HEK293 (cell line): ENCODE results near the gene MPC1.

Experiments used
- WT1 ChIP-seq: fragments of 450-650 bp; formaldehyde crosslinking; IDR thresholded peaks from 2 replicates; pipeline ENCODE4 v1.5.1; 2016; ENCODE audit warnings: missing biosample characterization, missing genetic modification characterization
- YY1 ChIP-seq: fragments of 450-650 bp; formaldehyde crosslinking; IDR thresholded peaks from 2 replicates; pipeline ENCODE4 v1.5.1; 2018; ENCODE audit warnings: missing biosample characterization, missing genetic modification characterization
- ZBTB21 ChIP-seq: fragments of 450-650 bp; formaldehyde crosslinking; IDR thresholded peaks from 2 replicates; pipeline ENCODE4 v1.5.1; 2017; ENCODE audit warnings: missing biosample characterization, missing genetic modification characterization
- ZNF121 ChIP-seq: fragments of 450-650 bp; formaldehyde crosslinking; IDR thresholded peaks from 2 replicates; pipeline ENCODE4 v1.5.1; 2016; ENCODE audit warnings: missing biosample characterization, missing genetic modification characterization
- ZNF596 ChIP-seq: fragments of 450-650 bp; IDR thresholded peaks from 2 replicates; pipeline ENCODE4 v1.5.0; 2018; ENCODE audit warnings: missing biosample characterization, mild to moderate bottlenecking, missing genetic modification characterization, moderate library complexity
- ZNF776 ChIP-seq: fragments of 450-650 bp; formaldehyde crosslinking; IDR thresholded peaks from 2 replicates; pipeline ENCODE4 v1.5.0; 2017; ENCODE audit warnings: missing biosample characterization, missing genetic modification characterization, borderline replicate concordance
- TF ChIP-seq, protein P1 (sequence below): fragments of 450-650 bp; formaldehyde crosslinking; IDR thresholded peaks from 2 replicates; pipeline ENCODE4 v1.5.1; 2016; ENCODE audit warnings: missing biosample characterization, missing genetic modification characterization, low read depth
- TF ChIP-seq, protein P2 (sequence below): fragments of 450-650 bp; formaldehyde crosslinking; IDR thresholded peaks from 2 replicates; pipeline ENCODE4 v1.5.1; 2016; ENCODE audit warnings: missing biosample characterization, missing genetic modification characterization
- TF ChIP-seq, protein P3 (sequence below): fragments of 450-650 bp; IDR thresholded peaks from 2 replicates; pipeline ENCODE4 v1.5.1; 2018; ENCODE audit warnings: missing biosample characterization, mild to moderate bottlenecking, missing genetic modification characterization
- TF ChIP-seq, protein P4 (sequence below): fragments of 450-650 bp; formaldehyde crosslinking; IDR thresholded peaks from 2 replicates; pipeline ENCODE4 v1.5.1; 2016; ENCODE audit warnings: missing biosample characterization, missing genetic modification characterization
- TF ChIP-seq, protein P5 (sequence below): fragments of 450-650 bp; formaldehyde crosslinking; IDR thresholded peaks from 2 replicates; pipeline ENCODE4 v1.5.1; 2016; ENCODE audit warnings: missing biosample characterization, missing genetic modification characterization

DNA sequence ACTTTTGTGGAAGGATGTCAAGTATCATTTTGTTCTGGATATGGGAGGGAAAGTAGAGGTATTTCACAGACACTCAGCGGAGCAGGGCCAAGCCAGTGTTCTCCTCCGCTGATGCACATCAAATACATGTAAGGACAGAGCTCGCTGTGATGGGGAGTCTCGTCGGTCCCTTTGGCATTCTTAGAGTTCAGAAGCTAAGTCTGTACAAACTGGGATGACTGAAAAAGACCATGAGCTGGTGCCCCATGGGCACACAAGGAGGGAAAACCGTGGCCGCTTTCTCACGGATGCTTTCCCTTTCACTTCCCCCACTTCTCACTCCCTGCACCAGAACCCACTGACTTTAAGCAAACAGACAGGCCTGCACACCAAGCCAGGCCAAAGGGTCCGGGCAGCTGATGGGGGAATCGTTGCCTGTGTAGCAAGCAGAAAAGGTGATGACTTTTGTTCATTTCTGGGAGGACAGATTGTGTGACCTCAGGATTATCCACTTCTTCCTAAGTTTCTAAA, 27.7 kb upstream of the MPC1 start:
- TF ChIP-seq ZBTB21, result no peak
- TF ChIP-seq, protein P1, sequence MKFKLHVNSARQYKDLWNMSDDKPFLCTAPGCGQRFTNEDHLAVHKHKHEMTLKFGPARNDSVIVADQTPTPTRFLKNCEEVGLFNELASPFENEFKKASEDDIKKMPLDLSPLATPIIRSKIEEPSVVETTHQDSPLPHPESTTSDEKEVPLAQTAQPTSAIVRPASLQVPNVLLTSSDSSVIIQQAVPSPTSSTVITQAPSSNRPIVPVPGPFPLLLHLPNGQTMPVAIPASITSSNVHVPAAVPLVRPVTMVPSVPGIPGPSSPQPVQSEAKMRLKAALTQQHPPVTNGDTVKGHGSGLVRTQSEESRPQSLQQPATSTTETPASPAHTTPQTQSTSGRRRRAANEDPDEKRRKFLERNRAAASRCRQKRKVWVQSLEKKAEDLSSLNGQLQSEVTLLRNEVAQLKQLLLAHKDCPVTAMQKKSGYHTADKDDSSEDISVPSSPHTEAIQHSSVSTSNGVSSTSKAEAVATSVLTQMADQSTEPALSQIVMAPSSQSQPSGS (tag by site-specific recombination), result no peak
- TF ChIP-seq, protein P2, sequence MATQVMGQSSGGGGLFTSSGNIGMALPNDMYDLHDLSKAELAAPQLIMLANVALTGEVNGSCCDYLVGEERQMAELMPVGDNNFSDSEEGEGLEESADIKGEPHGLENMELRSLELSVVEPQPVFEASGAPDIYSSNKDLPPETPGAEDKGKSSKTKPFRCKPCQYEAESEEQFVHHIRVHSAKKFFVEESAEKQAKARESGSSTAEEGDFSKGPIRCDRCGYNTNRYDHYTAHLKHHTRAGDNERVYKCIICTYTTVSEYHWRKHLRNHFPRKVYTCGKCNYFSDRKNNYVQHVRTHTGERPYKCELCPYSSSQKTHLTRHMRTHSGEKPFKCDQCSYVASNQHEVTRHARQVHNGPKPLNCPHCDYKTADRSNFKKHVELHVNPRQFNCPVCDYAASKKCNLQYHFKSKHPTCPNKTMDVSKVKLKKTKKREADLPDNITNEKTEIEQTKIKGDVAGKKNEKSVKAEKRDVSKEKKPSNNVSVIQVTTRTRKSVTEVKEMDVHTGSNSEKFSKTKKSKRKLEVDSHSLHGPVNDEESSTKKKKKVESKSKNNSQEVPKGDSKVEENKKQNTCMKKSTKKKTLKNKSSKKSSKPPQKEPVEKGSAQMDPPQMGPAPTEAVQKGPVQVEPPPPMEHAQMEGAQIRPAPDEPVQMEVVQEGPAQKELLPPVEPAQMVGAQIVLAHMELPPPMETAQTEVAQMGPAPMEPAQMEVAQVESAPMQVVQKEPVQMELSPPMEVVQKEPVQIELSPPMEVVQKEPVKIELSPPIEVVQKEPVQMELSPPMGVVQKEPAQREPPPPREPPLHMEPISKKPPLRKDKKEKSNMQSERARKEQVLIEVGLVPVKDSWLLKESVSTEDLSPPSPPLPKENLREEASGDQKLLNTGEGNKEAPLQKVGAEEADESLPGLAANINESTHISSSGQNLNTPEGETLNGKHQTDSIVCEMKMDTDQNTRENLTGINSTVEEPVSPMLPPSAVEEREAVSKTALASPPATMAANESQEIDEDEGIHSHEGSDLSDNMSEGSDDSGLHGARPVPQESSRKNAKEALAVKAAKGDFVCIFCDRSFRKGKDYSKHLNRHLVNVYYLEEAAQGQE (tag by site-specific recombination), result no peak
- TF ChIP-seq ZNF121 (tag by site-specific recombination), result no peak
- TF ChIP-seq ZNF596 (tag by site-specific recombination), result no peak
- TF ChIP-seq, protein P3, sequence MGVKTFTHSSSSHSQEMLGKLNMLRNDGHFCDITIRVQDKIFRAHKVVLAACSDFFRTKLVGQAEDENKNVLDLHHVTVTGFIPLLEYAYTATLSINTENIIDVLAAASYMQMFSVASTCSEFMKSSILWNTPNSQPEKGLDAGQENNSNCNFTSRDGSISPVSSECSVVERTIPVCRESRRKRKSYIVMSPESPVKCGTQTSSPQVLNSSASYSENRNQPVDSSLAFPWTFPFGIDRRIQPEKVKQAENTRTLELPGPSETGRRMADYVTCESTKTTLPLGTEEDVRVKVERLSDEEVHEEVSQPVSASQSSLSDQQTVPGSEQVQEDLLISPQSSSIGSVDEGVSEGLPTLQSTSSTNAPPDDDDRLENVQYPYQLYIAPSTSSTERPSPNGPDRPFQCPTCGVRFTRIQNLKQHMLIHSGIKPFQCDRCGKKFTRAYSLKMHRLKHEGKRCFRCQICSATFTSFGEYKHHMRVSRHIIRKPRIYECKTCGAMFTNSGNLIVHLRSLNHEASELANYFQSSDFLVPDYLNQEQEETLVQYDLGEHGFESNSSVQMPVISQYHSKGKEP (tag by site-specific recombination), result no peak
- TF ChIP-seq, protein P4, sequence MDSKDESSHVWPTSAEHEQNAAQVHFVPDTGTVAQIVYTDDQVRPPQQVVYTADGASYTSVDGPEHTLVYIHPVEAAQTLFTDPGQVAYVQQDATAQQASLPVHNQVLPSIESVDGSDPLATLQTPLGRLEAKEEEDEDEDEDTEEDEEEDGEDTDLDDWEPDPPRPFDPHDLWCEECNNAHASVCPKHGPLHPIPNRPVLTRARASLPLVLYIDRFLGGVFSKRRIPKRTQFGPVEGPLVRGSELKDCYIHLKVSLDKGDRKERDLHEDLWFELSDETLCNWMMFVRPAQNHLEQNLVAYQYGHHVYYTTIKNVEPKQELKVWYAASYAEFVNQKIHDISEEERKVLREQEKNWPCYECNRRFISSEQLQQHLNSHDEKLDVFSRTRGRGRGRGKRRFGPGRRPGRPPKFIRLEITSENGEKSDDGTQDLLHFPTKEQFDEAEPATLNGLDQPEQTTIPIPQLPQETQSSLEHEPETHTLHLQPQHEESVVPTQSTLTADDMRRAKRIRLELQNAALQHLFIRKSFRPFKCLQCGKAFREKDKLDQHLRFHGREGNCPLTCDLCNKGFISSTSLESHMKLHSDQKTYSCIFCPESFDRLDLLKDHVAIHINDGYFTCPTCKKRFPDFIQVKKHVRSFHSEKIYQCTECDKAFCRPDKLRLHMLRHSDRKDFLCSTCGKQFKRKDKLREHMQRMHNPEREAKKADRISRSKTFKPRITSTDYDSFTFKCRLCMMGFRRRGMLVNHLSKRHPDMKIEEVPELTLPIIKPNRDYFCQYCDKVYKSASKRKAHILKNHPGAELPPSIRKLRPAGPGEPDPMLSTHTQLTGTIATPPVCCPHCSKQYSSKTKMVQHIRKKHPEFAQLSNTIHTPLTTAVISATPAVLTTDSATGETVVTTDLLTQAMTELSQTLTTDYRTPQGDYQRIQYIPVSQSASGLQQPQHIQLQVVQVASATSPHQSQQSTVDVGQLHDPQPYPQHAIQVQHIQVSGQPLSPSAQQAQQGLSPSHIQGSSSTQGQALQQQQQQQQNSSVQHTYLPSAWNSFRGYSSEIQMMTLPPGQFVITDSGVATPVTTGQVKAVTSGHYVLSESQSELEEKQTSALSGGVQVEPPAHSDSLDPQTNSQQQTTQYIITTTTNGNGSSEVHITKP (tag by site-specific recombination), result no peak
- no peak for TF ChIP-seq WT1 (tag by site-specific recombination)
- TF ChIP-seq ZNF776, result no peak
- no peak for TF ChIP-seq YY1
- TF ChIP-seq, protein P5, sequence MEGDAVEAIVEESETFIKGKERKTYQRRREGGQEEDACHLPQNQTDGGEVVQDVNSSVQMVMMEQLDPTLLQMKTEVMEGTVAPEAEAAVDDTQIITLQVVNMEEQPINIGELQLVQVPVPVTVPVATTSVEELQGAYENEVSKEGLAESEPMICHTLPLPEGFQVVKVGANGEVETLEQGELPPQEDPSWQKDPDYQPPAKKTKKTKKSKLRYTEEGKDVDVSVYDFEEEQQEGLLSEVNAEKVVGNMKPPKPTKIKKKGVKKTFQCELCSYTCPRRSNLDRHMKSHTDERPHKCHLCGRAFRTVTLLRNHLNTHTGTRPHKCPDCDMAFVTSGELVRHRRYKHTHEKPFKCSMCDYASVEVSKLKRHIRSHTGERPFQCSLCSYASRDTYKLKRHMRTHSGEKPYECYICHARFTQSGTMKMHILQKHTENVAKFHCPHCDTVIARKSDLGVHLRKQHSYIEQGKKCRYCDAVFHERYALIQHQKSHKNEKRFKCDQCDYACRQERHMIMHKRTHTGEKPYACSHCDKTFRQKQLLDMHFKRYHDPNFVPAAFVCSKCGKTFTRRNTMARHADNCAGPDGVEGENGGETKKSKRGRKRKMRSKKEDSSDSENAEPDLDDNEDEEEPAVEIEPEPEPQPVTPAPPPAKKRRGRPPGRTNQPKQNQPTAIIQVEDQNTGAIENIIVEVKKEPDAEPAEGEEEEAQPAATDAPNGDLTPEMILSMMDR (tag by site-specific recombination), result no peak
